Measurements from ENCODE around the gene HPS6. TPM values are rescaled to one million over a fixed set of nuclear protein-coding genes. Genes with fewer than 3 reads are reported as not detected.
A peak's percentile ranks its signal among the peaks of the same experiment; 100 is the strongest.

HPS6 gene
- 18.4 and 18.7 TPM in 2 replicates for total RNA-seq (2021)
- long read RNA-seq, partial matches to known transcripts = 0 of 4 reads
- long read RNA-seq, other reads (novel, unspliced or antisense) = 0 of 4 reads

DNA sequence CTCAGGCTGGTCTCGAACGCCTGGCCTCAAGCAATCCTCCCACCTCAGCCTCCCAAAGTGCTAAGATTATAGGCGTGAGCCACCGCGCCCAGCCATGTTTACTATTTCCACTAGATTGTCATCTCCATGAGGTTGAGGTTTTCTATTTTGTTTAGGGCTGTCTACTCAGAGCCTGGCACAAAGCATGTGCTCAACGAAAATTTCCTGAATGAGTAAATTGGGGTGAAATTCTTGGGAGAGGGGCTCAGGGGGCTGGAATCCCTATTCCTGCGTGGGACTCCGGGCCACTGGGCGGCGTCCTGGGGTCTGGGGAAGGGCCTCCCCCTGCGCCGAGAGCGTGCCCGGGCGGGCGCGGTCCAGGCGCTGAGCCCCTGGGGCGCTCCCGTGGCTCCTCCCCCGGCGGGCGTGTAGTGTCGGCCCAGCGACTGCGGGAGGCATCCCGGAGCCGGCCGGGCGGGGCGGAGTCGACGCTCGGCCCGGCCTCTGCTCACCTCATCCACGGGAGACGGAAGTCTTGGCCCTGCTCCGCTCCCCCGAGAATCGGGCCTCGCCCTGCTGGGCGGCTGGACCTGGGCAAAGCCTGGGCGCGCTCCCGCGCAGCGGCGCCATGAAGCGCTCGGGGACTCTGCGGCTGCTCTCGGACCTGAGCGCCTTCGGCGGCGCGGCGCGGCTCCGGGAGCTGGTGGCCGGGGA lies at the start of gene HPS6:
TSS of gene HPS6 (plus strand) at position 482 of the 693 bp plus-strand sequence. CDS start at position 608, 126 bp downstream.
- H3K56ac ChIP-seq (ENCODE audit: insufficient read length, low read depth, low read length) = no peak within 1 kb of the TSS
- WGBS (ENCODE audit: extremely low coverage, insufficient read length, low lambda C conversion rate) = no CpG with 5 or more reads among the region's 61 CpGs

More for the DNA sequence above, at the start of gene HPS6:
- Histone ChIP-seq H3K79me2 (ENCODE audit: insufficient read depth, low read length) (no peaks in the 10 kb centered on the region; the same call in 1 of the 2 replicates), H4K8ac (replicated peaks; ENCODE audit: insufficient read length, low read depth, low read length) (no peak within 1 kb of the TSS), H3K9ac (ENCODE audit: extremely low read depth, insufficient read length, low read length) (peak within 1 kb of the TSS; percentile 73), H4K20me1 (ENCODE audit: control insufficient read depth, insufficient read depth, insufficient read length) (no peaks in the 10 kb centered on the region), H3K79me1 (ENCODE audit: insufficient read depth, low read depth, low read length, poor library complexity, severe bottlenecking) (peaks cover 3% of the 10 kb centered on the region), H3K27me3 (ENCODE audit: insufficient read depth, low read length) (no peaks in the 10 kb centered on the region), H2BK5ac (ENCODE audit: insufficient read length, low read length) (no peak within 1 kb of the TSS), H2AFZ (ENCODE audit: low read length) (peak within 1 kb of the TSS; percentile 41), H2BK120ac (ENCODE audit: low read depth, low read length, poor library complexity, severe bottlenecking) (no peak within 1 kb of the TSS), H3K4me1 (ENCODE audit: insufficient read depth, low read length) (no peaks in the 10 kb centered on the region), H4K91ac (ENCODE audit: insufficient read length, low read depth, low read length) (no peak within 1 kb of the TSS), H3K18ac (ENCODE audit: insufficient read length, low read depth, low read length) (no peak within 1 kb of the TSS), H3K23ac (ENCODE audit: insufficient read length, low read depth, low read length) (no peak within 1 kb of the TSS), H4K5ac (ENCODE audit: insufficient read length, low read depth, low read length) (no peak within 1 kb of the TSS), H3K23me2 (ENCODE audit: insufficient read length, low read depth, low read length, poor library complexity, severe bottlenecking) (peaks cover 9% of the 10 kb centered on the region), H2BK20ac (ENCODE audit: low read depth, low read length, poor library complexity, severe bottlenecking) (no peak within 1 kb of the TSS), H3T11ph (ENCODE audit: low read length) (no peak within 1 kb of the TSS), H2BK15ac (ENCODE audit: low read depth, low read length) (no peak within 1 kb of the TSS), H3K14ac (ENCODE audit: insufficient read depth, low read length) (peak within 1 kb of the TSS; percentile 8; the same call in 1 of the 2 replicates), H2AK5ac (ENCODE audit: insufficient read length, low read length) (no peak within 1 kb of the TSS), H2BK12ac (ENCODE audit: insufficient read length, low read depth, low read length) (no peak within 1 kb of the TSS), H3K4ac (ENCODE audit: low read depth, low read length) (no peak within 1 kb of the TSS), H3K27ac (ENCODE audit: insufficient read length, low read depth, low read length) (no peak within 1 kb of the TSS), H3K9me3 (ENCODE audit: control insufficient read depth, low read depth, low read length) (no peaks in the 10 kb centered on the region), H3K4me2 (ENCODE audit: insufficient read depth, insufficient read length, low read length) (peak within 1 kb of the TSS; percentile 82)
- Mint-ChIP-seq H3K36me3 (ENCODE audit: insufficient read depth in 1 of 3, low read depth in 3 of 3) (no peaks in the 10 kb centered on the region), H3K4me3 (peak within 1 kb of the TSS; percentile 76 to 86), H3K27me3 (ENCODE audit: low read depth) (peaks cover 18% of the 10 kb centered on the region), H3K4me1 (peaks cover 15 to 17% of the 10 kb centered on the region in 2 experiments), H3K27ac (peak within 1 kb of the TSS in 2 of 3 experiments; percentile 6 to 53; a peak in 2 of 7 replicates), H3K9me3 (no peaks in the 10 kb centered on the region)
- peak; percentile 73 for DNase-seq
- TF ChIP-seq, protein P1, sequence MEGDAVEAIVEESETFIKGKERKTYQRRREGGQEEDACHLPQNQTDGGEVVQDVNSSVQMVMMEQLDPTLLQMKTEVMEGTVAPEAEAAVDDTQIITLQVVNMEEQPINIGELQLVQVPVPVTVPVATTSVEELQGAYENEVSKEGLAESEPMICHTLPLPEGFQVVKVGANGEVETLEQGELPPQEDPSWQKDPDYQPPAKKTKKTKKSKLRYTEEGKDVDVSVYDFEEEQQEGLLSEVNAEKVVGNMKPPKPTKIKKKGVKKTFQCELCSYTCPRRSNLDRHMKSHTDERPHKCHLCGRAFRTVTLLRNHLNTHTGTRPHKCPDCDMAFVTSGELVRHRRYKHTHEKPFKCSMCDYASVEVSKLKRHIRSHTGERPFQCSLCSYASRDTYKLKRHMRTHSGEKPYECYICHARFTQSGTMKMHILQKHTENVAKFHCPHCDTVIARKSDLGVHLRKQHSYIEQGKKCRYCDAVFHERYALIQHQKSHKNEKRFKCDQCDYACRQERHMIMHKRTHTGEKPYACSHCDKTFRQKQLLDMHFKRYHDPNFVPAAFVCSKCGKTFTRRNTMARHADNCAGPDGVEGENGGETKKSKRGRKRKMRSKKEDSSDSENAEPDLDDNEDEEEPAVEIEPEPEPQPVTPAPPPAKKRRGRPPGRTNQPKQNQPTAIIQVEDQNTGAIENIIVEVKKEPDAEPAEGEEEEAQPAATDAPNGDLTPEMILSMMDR (conservative IDR thresholded peaks at IDR 0.05) = no peak
